ENCODE measurements around the gene SLC8A1. TPM values are rescaled to one million over a fixed set of nuclear protein-coding genes. Genes with fewer than 3 reads are reported as not detected.

The SLC8A1 gene
- total RNA-seq, 1 donor from 2014 or later: 34.8 TPM

GRCh38 chr2:40047406-40047805, 404.5 kb downstream of the SLC8A1 start:
- H3K4me3 ChIP-seq (ENCODE audit: insufficient read depth, low read depth, low read length): no peak overlapping the region
- Mint-ChIP-seq H3K27ac (ENCODE audit: unreplicated experiment) (no peak overlapping the region), H3K36me3 (ENCODE audit: low read depth, unreplicated experiment) (no peaks in the 10 kb centered on the region), H3K9me3 (ENCODE audit: unreplicated experiment) (peaks cover 2% of the 10 kb centered on the region), H3K4me1 (ENCODE audit: low read depth, unreplicated experiment) (no peaks in the 10 kb centered on the region), H3K27me3 (ENCODE audit: low read depth, unreplicated experiment) (peaks cover 3% of the 10 kb centered on the region), H3K4me3 (ENCODE audit: unreplicated experiment) (no peak overlapping the region)
- peak; percentile 23 for FAIRE-seq
- no peaks in the 10 kb centered on the region for H3K9me3 ChIP-seq (ENCODE audit: insufficient read depth, low read depth, low read length)
- no peak overlapping the region for H3K9ac ChIP-seq (ENCODE audit: low read length)
- H2AFZ ChIP-seq (ENCODE audit: low read depth, low read length): no peak overlapping the region
- H3K27ac ChIP-seq (ENCODE audit: low read depth, low read length): no peak overlapping the region
- no peaks in the 10 kb centered on the region for H3K27me3 ChIP-seq (ENCODE audit: insufficient read depth, low read length)
- H3K79me2 ChIP-seq (ENCODE audit: insufficient read depth, low read length): no peaks in the 10 kb centered on the region
- DNase-seq (ENCODE audit: low read depth): no peak
- TF ChIP-seq CTCF (IDR thresholded peaks at IDR 0.05; ENCODE audit: insufficient read depth, low read depth, low read length) (no peak), EZH2 (IDR thresholded peaks at IDR 0.05; ENCODE audit: insufficient read depth, low read length) (no peak)
- H3K4me2 ChIP-seq (ENCODE audit: low read length): no peak overlapping the region
- H3K4me1 ChIP-seq (ENCODE audit: insufficient read depth, low read length): peaks cover 5% of the 10 kb centered on the region
- no peaks in the 10 kb centered on the region for H3K36me3 ChIP-seq (ENCODE audit: insufficient read depth, low read length)
- H4K20me1 ChIP-seq (ENCODE audit: insufficient read depth, low read length): no peaks in the 10 kb centered on the region

All from astrocyte (in vitro differentiated cells and primary cell).